Activated T-cell treated with anti-CD3 and anti-CD28 coated beads, Interleukin-2, amount 50 U/mL, for 24 hours (primary cell): ENCODE results near the gene SSBP2.

ENCODE experiments used
- DNase-seq: peaks from one replicate; pipeline ENCODE4 v3.0.0-alpha.2; 2020
- H3K27ac Mint-ChIP-seq: 2 replicates; pipeline ENCODE4 v1.8.0; 2020; ENCODE audit warnings: mild to moderate bottlenecking, mixed read lengths
- H3K27me3 Mint-ChIP-seq: 2 replicates; pipeline ENCODE4 v1.8.0; 2020; ENCODE audit warnings: mixed read lengths
- H3K36me3 Mint-ChIP-seq: 2 replicates; pipeline ENCODE4 v1.8.0; 2020; ENCODE audit warnings: low read depth, mixed read lengths
- H3K4me1 Mint-ChIP-seq: 2 replicates; pipeline ENCODE4 v1.8.0; 2020; ENCODE audit warnings: low read depth, mixed read lengths
- H3K4me3 Mint-ChIP-seq: 2 replicates; pipeline ENCODE4 v1.8.0; 2020; ENCODE audit warnings: mild to moderate bottlenecking, moderate library complexity, mixed read lengths
- H3K9me3 Mint-ChIP-seq: 2 replicates; pipeline ENCODE4 v1.8.0; 2020; ENCODE audit warnings: mixed read lengths

Gene SSBP2

GRCh38 chr5:81778642-81779041, 27.7 kb upstream of the SSBP2 start:
- Mint-ChIP-seq H3K27me3 (no peaks in the 10 kb centered on the region), H3K4me3 (peak overlapping the region; percentile 81)

GRCh38 chr5:81776258-81776657, 25.4 kb upstream of the SSBP2 start:
- no peak overlapping the region for H3K4me3 Mint-ChIP-seq
- H3K27ac Mint-ChIP-seq = no peak overlapping the region
- H3K27me3 Mint-ChIP-seq = no peaks in the 10 kb centered on the region

More at GRCh38 chr5:81778642-81779041, 27.7 kb upstream of the SSBP2 start:
- H3K9me3 Mint-ChIP-seq = no peaks in the 10 kb centered on the region
- H3K27ac Mint-ChIP-seq = peak overlapping the region; percentile 90
- peaks cover 1% of the 10 kb centered on the region for H3K36me3 Mint-ChIP-seq
- H3K4me1 Mint-ChIP-seq = peaks cover 24% of the 10 kb centered on the region
- DNase-seq = no peak

DNA sequence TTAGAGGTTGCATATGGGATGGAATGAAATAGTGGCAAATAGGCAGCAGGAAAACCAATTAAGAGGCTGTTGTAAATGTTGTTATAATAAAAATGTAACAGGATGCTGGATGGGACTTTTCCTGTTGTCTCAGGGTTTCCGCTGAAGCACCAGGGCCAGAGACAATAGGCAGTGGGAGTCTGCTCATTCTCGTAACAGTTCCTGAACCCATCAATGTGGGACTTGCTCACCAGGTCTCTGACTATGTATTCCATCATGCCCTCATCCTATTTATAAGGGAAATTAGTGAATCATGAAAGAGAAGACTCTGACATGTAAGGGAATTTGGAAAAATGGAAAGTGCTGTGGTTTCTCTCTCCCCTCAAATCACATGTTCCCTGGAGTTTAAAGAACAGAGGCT, 23.5 kb upstream of the SSBP2 start:
- no peaks in the 10 kb centered on the region for H3K27me3 Mint-ChIP-seq
- no peak for DNase-seq
- H3K4me1 Mint-ChIP-seq = peaks cover 15% of the 10 kb centered on the region
- peaks cover 1% of the 10 kb centered on the region for H3K36me3 Mint-ChIP-seq
- H3K4me3 Mint-ChIP-seq = no peak overlapping the region
- H3K27ac Mint-ChIP-seq = no peak overlapping the region
- H3K9me3 Mint-ChIP-seq = no peaks in the 10 kb centered on the region

More at GRCh38 chr5:81776258-81776657, 25.4 kb upstream of the SSBP2 start:
- Mint-ChIP-seq H3K9me3 (no peaks in the 10 kb centered on the region), H3K36me3 (peaks cover 1% of the 10 kb centered on the region), H3K4me1 (peaks cover 24% of the 10 kb centered on the region)
- DNase-seq = no peak

- DNase-seq = no peak
- Mint-ChIP-seq H3K27ac (no peak overlapping the region), H3K36me3 (no peaks in the 10 kb centered on the region), H3K4me3 (no peak overlapping the region), H3K9me3 (no peaks in the 10 kb centered on the region), H3K4me1 (peaks cover 13% of the 10 kb centered on the region), H3K27me3 (no peaks in the 10 kb centered on the region)
Measured at GRCh38 chr5:81773574-81773973, 22.7 kb upstream of the SSBP2 start.

- H3K4me3 Mint-ChIP-seq = no peak overlapping the region
Measured at GRCh38 chr5:81773161-81773560, 22.3 kb upstream of the SSBP2 start.

GRCh38 chr5:81772488-81772887, 21.6 kb upstream of the SSBP2 start:
- H3K4me1 Mint-ChIP-seq = peaks cover 7% of the 10 kb centered on the region
- no peak overlapping the region for H3K4me3 Mint-ChIP-seq
- H3K9me3 Mint-ChIP-seq = no peaks in the 10 kb centered on the region
- H3K27me3 Mint-ChIP-seq = no peaks in the 10 kb centered on the region
- H3K27ac Mint-ChIP-seq = no peak overlapping the region
- H3K36me3 Mint-ChIP-seq = no peaks in the 10 kb centered on the region
- DNase-seq = no peak

More at GRCh38 chr5:81773161-81773560, 22.3 kb upstream of the SSBP2 start:
- DNase-seq = no peak
- Mint-ChIP-seq H3K4me1 (peaks cover 9% of the 10 kb centered on the region), H3K27me3 (no peaks in the 10 kb centered on the region), H3K9me3 (no peaks in the 10 kb centered on the region), H3K36me3 (no peaks in the 10 kb centered on the region), H3K27ac (no peak overlapping the region)

DNA sequence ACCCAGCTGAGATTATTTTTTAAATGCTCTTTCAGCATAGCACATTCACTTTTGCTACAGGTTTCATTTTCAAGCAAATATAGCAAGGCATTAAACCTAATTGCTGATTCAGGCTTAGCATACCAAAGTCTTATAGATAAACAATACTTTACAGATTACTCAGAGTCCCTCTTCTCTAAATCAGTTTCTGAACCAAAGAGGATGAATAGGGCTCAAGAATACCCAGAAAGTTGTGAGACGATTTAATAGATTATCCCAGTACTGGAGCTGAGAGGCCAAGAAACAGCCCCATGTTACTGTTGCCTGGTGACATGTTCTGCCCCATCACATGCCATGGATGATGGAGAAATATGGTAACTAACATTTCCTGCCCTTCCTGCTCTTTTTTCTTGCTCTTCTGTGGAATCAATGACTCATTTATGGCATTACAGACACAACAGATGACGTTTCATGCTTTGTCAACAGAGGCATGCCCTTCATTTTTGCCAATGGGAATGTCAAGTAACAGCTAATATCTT, 18.1 kb upstream of the SSBP2 start:
- Mint-ChIP-seq H3K4me1 (peaks cover 6% of the 10 kb centered on the region), H3K9me3 (no peaks in the 10 kb centered on the region), H3K4me3 (no peak overlapping the region), H3K27me3 (no peaks in the 10 kb centered on the region), H3K27ac (no peak overlapping the region), H3K36me3 (no peaks in the 10 kb centered on the region)
- DNase-seq = no peak

DNA sequence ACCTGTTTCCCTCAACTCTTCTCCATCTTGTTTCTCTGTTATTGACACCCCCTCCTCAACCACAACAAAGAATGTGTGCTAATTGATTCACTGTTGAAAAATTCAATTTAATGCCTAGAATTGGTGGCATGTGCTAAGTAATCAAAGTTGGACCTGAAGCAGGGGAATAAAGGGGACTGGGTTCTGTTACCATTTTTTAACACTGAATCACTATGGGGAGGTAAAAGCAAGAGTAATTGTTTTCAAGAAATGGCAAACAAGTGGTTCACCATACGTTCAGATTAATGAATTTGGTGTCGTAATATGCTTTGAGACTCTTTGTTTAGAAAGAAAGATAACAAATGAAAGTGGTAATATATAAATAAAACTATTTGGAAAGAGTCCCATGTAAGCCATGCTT, 17.0 kb upstream of the SSBP2 start:
- H3K36me3 Mint-ChIP-seq = no peaks in the 10 kb centered on the region
- no peaks in the 10 kb centered on the region for H3K9me3 Mint-ChIP-seq
- H3K27ac Mint-ChIP-seq = no peak overlapping the region
- no peak for DNase-seq
- H3K27me3 Mint-ChIP-seq = no peaks in the 10 kb centered on the region
- no peak overlapping the region for H3K4me3 Mint-ChIP-seq
- H3K4me1 Mint-ChIP-seq = peaks cover 6% of the 10 kb centered on the region

DNA sequence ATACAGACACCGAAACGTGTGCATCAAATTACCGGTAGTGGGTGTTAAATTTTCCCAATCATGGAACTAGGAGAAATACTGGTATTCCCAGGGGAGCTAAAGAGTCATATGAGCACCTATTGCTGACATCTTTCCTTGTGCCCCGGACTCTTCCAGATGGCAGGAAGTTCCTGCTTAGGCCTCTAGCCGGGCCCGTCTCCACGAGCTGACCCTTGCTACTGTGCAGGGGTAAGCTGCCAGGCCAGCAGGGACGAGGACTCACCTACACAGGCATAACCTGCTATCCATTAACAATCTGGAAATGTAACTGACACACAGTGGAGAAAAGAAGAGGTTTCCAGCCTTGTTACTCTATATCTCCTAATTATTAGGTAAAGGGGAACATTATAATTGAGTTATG, 16.2 kb upstream of the SSBP2 start:
- Mint-ChIP-seq H3K36me3 (no peaks in the 10 kb centered on the region), H3K27me3 (no peaks in the 10 kb centered on the region), H3K9me3 (no peaks in the 10 kb centered on the region)

DNA sequence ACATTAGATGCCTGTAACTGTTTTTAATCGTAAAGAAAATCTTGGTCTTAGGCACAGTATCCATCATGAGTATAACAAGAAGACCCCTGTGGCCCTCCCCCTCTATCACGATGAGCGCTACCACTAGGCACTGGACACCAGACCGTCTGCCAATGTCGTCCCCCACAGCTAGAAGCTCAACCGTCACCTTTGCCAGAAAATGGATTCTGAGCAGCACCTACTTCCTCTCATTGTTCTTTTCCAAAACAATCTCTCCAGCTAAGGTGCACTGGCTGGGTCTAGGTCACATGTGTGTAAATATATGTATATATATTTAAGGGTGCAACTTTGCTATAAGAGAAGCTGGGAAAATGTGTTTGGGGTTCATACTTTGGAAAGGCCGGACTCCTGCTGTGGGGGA, 15.7 kb upstream of the SSBP2 start:
- H3K4me1 Mint-ChIP-seq = peaks cover 6% of the 10 kb centered on the region
- H3K27ac Mint-ChIP-seq = no peak overlapping the region
- no peaks in the 10 kb centered on the region for H3K9me3 Mint-ChIP-seq
- no peaks in the 10 kb centered on the region for H3K27me3 Mint-ChIP-seq
- H3K4me3 Mint-ChIP-seq = no peak overlapping the region
- DNase-seq = no peak
- no peaks in the 10 kb centered on the region for H3K36me3 Mint-ChIP-seq

More for the DNA sequence above, 16.2 kb upstream of the SSBP2 start:
- DNase-seq = no peak
- no peak overlapping the region for H3K4me3 Mint-ChIP-seq
- peaks cover 6% of the 10 kb centered on the region for H3K4me1 Mint-ChIP-seq
- H3K27ac Mint-ChIP-seq = no peak overlapping the region

DNA sequence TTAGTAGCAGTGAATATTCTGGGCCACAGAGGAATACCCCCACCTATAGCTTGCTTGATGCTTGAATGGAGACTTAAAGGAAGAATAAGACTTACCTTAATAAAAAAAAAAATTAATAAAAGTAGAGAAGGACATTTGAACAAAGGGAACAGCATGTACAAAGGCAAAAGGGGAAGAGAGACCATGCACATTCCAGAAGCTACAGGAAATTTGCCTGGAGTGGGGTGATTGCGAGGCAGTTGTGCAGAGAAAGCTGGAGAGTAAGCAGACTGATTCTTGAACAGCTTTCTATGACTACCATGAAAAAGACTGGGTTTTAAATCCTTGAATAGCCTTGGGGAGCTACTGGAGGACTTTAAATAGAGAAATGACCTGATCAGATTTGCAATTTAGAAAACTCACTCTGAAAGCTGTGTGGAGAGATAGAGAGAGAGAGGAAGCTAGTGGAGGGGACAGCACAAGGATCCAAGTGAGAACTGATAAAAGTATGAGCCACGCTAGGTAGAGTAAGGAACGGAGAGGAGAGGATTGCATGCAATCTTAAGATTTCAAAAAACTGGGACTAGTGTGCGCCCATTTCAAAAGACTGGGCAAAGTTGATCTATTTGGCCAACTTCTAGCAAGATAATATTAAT, 12.5 kb upstream of the SSBP2 start:
- DNase-seq = no peak
- H3K27ac Mint-ChIP-seq = no peak overlapping the region
- H3K9me3 Mint-ChIP-seq = no peaks in the 10 kb centered on the region
- H3K36me3 Mint-ChIP-seq = no peaks in the 10 kb centered on the region
- H3K27me3 Mint-ChIP-seq = no peaks in the 10 kb centered on the region
- H3K4me3 Mint-ChIP-seq = no peak overlapping the region
- H3K4me1 Mint-ChIP-seq = peaks cover 17% of the 10 kb centered on the region

DNA sequence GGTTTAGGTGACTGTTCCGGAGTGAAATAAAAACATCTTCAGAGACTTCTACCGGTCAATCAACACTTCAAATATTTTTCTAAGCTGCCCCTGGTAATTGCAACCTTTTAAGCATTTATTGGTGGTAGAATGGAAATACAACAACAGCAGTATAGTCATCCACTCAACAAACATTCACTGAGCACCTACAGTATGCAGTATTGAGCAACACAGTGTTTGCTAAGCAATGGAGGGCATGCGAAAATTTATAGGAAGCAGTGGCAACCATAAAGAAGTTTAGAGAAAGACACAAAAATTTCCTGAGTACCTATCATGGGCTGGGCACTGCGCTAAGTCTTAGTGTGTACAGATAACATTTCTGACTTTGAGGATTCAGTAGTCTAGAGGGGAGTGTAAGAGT, 12.0 kb upstream of the SSBP2 start:
- H3K4me3 Mint-ChIP-seq = no peak overlapping the region

GRCh38 chr5:81762401-81762800, 11.5 kb upstream of the SSBP2 start:
- Mint-ChIP-seq H3K9me3 (no peaks in the 10 kb centered on the region), H3K27ac (no peak overlapping the region), H3K36me3 (no peaks in the 10 kb centered on the region), H3K27me3 (no peaks in the 10 kb centered on the region), H3K4me1 (peaks cover 17% of the 10 kb centered on the region), H3K4me3 (no peak overlapping the region)
- DNase-seq = no peak

More for the DNA sequence above, 12.0 kb upstream of the SSBP2 start:
- H3K36me3 Mint-ChIP-seq = no peaks in the 10 kb centered on the region
- no peak overlapping the region for H3K27ac Mint-ChIP-seq
- H3K4me1 Mint-ChIP-seq = peaks cover 17% of the 10 kb centered on the region
- no peaks in the 10 kb centered on the region for H3K9me3 Mint-ChIP-seq
- no peak for DNase-seq
- H3K27me3 Mint-ChIP-seq = no peaks in the 10 kb centered on the region

DNA sequence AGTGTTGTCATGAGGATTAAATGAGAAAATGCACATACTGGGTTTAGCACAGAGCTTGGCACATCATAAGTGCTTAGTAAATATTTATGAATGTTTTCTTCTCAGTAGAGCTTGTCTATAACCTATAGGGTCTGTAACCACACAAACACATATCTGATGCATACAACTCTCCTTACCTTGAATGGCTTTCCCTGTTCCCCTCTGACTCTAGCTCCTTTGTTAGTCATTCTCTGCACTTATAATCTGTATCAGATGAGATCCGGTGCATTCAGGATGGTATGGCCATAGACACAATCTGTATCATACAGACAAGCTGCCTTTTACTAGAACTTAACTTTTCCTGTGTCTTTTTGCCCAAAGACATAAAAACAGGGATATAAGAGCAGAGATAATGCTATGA, 11.1 kb upstream of the SSBP2 start:
- peaks cover 17% of the 10 kb centered on the region for H3K4me1 Mint-ChIP-seq
- H3K27ac Mint-ChIP-seq = no peak overlapping the region
- DNase-seq = no peak
- no peaks in the 10 kb centered on the region for H3K36me3 Mint-ChIP-seq
- no peaks in the 10 kb centered on the region for H3K27me3 Mint-ChIP-seq
- no peak overlapping the region for H3K4me3 Mint-ChIP-seq
- no peaks in the 10 kb centered on the region for H3K9me3 Mint-ChIP-seq

DNA sequence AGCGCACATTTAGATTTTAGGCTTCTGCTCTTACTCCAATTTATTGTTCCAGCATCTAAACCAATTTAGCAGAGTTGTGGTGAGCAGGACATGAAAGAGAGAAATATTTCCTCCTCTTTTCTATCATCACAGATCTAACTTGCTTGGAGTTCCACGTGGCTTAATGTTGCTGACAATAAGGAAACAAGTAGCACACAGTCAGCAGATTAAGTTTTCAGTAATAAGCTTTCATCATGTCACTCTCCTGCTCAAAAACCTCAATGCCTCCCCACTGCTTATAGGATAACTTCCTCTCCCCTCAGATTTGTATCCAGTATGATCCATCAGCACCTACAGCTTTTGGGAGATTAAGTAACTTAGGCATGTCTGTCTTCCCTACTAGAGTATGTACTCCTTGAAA, 10.4 kb upstream of the SSBP2 start:
- H3K27me3 Mint-ChIP-seq = no peaks in the 10 kb centered on the region
- H3K4me3 Mint-ChIP-seq = no peak overlapping the region
- H3K27ac Mint-ChIP-seq = no peak overlapping the region
- peaks cover 17% of the 10 kb centered on the region for H3K4me1 Mint-ChIP-seq
- DNase-seq = no peak
- H3K9me3 Mint-ChIP-seq = no peaks in the 10 kb centered on the region
- H3K36me3 Mint-ChIP-seq = no peaks in the 10 kb centered on the region

DNA sequence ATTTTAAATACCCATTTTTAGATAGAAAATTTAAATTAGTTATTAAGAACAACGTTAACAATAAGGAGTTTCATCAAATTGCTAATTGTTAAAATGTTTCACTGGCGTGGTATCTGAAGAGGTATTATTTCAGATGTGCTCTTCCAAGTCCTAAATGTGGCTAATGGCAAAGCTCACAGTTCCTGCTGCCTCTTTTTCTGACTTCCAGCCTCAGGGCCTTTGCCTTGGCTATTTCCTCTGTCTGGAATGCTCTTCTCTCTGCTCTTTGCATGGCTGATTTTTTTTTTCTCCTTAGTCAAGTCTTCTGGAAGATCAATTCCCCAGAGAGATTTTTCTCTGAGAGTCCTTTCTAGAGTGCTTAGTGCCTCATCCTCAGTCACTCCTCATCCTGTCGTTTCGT, 9.6 kb upstream of the SSBP2 start:
- no peak overlapping the region for H3K4me3 Mint-ChIP-seq
- no peaks in the 10 kb centered on the region for H3K27me3 Mint-ChIP-seq
- H3K9me3 Mint-ChIP-seq = no peaks in the 10 kb centered on the region
- DNase-seq = no peak
- no peak overlapping the region for H3K27ac Mint-ChIP-seq
- no peaks in the 10 kb centered on the region for H3K36me3 Mint-ChIP-seq
- H3K4me1 Mint-ChIP-seq = peaks cover 17% of the 10 kb centered on the region
